EH (cell line): ENCODE measurements around the gene EXOC4.

Experiments used
- DNase-seq: peaks from one replicate; pipeline ENCODE4 v3.0.0-alpha.2; 2015; ENCODE audit warnings: low read depth

The EXOC4 gene

DNA sequence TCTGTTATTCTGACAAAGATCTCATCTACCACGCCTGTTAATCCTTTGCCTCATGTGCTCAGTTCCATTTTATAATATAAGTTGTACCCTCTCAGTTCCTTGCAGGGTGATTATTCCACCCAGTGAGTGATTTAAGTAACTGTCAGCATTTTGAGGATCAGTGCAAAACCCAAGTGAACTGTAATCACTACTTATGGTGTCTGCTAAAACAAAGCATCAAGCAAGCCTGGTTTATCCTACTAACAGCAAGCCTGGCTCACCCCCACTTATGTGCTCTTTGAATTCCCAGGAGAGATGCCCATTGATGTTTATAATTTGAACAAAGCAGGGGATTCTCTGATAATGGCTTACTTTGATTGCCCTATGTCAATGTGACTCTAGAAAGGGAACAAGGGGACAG lies 687.5 kb downstream of the EXOC4 start:
- DNase-seq, result no peak

DNA sequence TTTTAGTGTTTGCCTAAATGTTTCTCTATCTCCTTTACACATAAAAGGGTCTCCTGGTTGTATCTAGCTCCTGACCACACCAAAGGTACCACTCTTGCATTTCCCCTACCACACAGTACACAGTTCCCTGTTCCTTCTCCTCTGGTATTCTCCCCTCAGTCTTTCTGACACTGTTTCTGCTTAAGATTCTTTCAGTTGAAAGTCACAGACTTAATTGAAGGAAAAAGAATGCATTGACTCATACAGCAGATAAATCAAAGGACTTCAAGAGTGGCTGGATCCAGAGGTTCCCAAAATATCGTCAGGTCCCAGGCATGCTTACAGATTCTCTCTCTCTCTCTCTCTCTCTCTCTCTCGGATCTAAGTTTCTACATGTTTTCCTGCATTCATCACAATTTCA lies 688.6 kb downstream of the EXOC4 start:
- peak; percentile 85 for DNase-seq

DNA sequence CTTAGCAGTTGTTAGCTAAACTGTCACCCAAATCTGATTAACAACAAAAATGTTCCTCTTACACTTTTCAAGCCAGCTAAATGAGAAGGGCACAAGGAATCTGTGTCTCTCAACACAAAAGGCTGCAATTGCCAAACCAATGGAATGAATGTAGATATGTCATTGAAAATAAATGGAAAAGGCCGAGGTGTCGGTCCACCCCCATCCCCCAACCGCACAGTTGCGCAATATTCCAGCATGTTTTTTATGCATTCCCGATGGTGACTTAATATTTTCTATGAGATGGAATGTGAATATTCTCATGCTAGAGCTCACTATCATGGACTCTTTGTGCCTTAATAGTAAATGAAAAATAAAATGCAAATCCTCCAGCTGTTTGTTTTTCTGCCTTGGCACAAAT lies 692.6 kb downstream of the EXOC4 start:
- DNase-seq, result peak; percentile 10

DNA sequence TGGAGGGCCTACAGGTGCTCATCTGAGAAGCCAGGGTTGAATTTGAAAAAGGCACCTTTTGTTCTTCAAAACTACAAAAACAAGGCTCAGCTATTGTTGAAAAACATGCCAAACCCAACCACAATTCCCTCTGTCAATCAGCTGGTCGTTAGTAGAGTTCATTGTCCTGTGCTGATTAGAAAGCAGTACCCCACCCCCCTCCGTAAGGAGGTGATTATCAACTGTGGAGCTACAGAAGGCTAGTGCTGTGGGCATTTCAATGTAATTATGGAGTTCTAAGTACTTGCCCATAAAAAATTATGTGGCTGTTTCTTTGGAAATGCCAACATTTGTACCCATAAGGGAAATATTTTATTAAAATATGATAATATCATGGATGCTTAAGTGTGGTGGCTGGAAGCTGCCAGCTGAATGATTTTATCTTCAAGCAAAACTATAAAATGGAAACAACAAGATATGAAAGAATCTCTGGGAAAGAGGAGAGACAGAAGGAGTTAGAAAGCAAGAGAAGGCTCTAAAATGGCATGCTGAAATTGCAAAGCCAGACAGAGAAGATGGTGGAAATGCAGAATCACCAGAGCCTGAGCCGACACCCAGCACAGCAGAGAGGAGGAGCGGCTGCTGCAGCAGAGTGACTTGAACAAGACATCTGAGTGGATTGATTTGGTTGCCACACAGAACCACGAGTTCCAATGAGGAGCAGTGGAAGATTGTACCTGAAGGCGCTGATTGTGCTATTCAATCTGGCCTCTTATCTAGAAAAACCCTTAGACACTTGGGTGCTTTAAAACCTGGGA lies 694.8 kb downstream of the EXOC4 start:
- DNase-seq, result no peak

DNA sequence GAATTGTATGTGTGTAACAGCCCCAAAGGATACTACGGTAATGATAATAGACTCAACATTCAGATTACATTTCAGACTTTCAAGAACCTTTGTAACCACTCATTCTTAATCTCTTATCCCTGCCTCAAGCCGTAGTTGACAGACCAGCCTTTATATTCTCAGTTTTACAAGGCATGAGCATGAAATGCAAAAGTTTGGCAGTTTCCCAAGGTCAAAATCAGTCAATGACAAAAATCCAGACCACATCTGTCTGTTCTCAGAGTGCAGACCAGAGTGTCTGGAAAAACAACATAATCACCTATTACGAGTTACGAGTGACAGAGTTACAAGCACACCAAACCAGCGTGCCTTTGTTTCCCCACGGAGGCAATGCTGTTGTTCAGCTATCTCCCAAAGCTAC lies 695.7 kb downstream of the EXOC4 start:
- no peak for DNase-seq

DNA sequence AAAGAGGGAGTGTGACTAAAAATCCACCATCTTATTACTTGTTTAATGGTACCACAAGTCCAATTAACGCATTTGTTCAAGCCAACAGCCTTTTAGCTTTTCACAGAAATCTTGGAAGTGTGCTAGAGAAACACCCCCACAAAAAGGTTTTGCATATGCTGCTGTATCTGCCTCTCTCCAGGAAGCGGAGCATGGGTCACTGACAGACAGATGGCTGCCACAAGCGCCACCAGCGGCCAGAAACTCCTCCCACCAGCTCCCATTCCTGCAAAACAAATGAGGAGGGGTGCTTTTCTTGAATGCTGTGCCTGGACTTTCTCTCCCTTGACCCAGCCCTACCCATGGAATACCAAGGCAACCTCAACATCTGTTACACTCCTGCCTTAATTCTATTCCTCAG lies 698.0 kb downstream of the EXOC4 start:
- no peak for DNase-seq

DNA sequence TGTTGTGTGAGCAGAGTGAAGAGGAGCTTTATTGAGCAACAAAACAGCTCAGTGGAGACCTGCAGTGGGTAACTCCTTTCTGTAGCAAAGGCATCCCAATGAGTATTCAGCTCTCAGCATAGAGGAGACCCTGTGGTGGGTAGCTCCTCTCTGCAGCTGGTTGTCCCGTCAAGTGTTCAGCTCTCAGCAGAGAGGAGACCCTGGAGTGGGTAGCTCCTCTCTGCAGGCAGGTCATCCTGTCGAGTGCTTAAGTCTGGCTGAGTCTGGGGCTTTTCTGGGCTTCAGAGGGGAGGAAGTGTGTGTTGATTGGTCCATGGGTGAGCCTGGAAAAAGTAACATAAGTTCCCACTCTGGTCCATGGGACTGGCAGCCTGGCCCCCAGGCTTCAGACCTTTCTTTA lies 702.3 kb downstream of the EXOC4 start:
- DNase-seq, result no peak

DNA sequence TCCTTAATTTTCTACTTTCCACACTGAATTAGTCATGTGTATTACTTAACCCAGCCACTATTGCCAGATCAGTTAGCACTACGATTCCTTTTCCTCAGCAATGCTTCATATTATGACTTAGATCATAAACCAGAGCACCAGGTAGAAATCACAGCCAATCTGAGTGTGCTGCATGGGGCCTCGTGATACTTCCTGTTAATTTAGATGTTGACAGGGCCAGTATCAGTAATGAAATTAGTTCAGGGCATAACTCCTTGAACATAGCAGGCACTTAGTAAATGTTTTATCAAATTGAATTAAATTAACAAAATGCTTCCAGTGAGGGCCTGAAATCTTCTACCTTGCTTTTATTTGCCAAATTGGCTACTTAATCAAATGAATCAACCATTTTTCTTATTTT lies 705.0 kb downstream of the EXOC4 start:
- DNase-seq, result no peak

DNA sequence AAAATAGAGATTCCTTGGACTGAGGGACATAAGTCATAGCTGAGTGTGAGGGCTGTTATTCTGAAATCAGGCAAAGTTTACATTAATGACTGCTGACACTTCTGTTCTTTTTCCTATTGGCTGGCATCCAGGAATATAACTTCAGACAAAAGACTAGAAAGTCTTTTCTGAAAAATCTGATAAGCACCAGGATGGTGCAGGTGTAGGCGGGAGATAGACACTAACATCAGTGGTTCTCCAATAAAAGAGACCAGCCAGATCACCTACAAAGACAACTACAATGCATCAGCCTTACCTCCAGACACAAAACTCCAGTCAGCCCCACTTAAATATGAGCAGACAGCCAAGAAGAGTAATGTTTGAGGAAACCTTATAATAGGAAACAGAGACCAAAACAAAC lies 705.9 kb downstream of the EXOC4 start:
- DNase-seq, result no peak

DNA sequence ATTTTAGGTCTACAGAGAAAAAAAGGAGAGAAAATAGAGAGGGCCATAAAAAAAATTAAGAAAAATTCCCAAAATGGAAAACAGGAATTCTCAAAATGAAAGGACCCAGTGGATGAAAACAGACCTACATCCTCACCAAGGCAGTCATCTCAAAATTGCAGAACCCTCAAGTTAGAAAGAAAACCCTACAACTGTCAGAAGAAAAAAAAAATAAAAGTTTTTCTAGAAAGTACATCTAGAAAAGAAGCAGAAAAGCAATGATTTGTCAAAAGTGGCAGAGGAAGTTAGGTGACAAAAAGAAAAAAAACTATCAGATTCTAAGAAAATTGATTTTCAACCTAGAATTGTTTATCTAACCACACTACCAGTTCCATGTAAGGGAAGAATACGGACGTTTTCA lies 706.6 kb downstream of the EXOC4 start:
- DNase-seq, result no peak

DNA sequence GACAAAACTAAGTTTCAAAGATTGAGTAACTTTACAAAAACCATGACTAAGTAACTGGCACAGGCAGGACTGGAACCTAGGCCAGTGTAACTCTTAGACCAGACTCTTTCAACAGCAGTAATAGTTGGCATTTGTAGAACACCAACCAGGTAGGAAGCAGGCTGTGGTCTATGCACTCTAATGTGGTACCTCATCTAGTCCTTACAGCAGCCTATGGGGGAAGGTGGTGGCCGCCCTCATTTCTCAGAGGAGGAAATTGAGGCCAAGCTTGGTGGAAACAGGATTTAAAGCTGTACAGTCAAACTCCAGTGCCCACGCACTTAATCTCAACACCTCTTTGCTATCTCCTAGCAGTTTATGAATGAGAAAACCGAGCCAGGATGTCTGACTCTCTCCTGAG lies 708.8 kb downstream of the EXOC4 start:
- no peak for DNase-seq

DNA sequence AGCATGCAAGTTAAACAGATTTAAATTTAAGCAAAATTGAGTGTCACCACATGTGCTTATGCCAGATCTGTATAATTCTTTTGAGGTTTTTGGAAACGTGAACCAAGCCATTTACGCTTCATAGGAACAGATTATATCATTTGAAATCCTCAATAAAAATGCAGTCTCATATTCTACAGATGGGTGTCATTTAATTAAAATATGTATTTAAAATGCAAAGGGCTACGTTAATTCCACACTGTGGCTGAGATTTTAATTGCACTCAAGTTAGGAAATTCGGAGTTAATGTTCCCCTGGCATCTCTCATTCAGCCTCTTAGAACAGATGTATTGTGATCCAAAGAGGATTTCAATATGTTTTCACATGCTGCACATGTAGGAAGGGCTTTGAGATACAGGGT lies 709.8 kb downstream of the EXOC4 start:
- no peak for DNase-seq

DNA sequence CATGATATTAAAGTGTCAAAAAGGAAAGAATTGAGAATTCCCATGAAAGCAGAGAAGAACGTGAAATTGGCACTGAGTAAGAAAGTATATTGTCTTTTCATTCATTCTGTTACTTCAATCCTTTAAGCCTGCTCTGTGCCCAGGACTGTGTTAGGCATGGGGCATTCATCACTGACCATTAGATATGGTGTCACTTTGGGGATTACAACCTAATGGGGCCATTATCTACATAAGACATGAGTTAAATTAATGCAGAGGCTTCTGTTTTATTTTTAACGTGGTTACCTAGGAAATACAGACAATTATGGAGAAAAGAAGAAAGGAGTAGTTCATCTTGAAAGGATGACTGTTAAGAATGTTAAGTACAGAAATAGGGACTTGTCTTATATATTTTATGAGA lies 710.8 kb downstream of the EXOC4 start:
- no peak for DNase-seq

DNA sequence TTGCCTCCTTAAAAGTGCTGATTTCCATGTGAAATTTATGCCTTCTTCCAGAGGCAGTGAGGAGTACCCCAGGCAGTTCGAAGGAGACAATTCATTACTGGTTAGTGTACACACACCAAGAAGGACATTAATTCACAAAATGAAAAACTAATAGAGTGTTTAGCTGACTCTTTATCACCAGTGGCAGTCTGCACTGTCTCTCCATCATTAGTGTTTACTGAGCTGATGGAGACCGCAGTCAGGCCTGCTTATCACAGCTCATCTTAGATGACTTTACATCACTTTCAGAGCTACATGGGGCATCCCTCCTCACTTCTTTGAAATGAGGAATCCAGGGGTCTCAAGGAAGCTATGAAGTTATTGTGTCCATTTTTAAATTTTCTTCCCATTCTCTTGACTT lies 718.7 kb downstream of the EXOC4 start:
- no peak for DNase-seq

DNA sequence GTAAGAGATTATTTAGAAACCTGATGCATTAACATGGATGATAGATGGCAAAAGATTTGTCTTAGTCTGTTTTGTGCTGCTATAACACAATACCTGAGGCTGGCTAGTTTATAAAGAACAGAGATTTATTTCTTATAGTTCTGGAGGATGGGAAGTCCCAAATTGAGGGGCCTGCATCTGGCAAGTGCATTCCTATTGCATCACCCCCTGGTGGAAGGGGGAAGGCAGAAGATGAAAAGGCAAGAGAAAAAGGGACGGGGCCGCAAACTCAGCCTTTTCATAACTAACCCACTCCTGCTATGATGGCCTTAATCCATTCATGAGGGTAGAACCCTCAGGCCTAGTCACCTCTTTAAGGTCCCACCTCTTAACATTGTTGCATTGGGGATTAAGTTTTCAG lies 720.8 kb downstream of the EXOC4 start:
- DNase-seq, result no peak

DNA sequence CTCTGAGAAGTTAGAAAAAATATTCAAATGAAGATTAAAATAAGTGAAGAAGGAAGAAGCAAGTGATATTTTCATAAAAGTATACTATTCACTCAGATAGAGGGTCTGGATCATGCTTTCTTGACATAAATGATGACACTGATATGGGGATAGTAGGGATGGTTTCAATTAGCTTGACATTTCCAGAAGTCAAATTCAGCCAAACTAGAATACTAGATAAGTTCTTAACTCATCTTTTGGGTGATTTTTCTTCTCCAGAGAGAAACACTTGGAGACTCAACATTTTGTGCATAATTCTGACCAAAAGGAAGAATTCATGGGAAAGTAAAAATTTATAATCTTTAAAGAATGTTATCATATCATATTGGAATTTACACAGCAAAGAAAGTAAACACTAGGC lies 722.3 kb downstream of the EXOC4 start:
- DNase-seq, result peak; percentile 52

DNA sequence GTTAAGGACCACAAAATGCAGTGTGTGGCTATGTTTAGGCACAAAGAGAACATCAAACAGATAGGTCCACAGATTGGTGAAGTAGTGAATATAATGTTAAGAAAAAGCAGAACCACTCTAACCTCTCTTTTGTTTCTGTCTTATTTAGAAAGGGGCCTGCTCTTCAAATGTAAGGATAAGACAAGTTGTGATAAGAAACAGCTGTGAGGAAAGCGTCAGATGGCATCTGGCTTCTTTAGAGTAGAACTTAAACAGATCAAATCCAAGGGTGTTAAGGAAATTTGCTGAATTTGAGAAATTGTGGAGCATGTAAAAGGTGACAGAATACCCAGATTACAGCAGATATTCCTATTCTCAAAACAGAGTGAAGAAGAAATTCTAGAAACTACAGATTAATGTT lies 723.3 kb downstream of the EXOC4 start:
- DNase-seq, result no peak

DNA sequence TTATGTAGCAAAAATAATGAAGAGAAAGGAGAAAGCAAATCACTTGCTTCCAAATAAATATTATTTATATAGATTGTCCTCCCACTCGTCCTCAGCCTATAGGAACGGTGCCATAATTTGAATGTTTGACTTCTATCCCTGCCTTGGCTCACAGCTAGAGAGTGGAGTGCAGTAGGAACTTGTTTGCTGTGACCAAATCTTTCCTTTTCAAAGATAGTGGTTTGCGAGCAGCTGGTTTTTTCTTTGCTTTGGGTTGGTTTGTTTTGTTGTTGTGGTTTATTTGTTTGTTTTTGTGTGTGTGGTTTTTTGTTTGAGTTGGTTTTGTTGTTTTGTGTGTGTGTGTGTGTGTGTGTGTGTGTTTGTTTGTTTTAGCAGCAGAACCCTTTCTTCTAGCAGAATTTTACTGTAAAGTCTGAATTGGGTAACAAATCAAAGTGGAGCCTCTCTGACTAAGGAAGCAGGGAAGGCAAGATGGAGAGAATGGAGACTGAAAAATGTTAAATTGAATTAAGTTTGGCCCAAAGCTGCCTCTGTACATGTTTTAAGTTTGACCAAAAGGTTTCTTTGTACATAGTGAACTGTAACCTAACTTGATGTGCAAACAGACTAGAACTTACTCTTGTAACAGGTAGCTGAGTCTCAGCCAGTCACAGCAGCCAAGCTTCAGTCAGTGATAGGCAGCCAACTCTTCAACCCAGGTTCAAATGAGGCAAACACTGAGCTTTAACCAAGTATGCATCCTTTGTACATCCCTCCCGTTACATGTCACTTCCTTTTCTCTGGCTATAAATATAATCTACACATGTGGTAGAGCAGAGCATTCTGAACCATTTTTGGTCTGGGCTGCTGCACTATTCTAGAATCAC lies 724.8 kb downstream of the EXOC4 start:
- DNase-seq, result no peak

DNA sequence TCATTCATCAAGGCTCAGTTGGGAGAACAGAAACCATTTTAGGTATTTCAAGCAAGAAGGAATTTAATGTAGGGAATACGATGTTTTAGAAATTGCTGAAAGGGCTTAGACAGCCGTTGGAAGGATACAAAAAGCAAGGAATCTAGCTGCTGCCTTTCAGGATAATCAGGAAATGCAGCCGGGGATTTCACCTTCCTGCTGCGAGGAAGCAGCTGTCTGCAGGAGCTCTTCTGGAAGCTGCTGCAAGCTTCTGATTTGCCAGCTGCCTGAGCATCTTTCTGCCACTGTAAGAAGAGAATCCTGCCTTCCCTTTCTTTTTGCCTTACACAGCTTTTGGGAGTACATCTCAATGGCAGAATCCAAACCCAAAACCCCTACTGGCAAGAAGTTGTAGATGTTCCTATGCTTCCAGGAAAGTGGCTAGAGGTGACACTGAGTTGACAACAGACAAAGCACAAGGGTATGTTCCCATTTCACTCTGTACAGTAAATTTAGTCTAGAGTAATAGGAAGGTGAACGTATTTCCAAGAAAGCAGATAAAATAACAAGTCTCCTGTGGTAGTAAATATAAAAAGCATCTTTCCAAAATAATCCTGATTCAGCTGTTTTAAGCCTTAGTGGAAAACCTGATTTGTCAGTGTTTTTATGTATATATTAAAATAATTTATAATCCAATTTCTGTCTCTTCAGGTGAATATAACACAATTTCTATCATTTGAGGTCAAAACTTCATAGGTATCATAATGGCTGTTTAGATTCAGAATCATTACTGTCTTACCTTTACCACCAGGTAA lies 725.8 kb downstream of the EXOC4 start:
- no peak for DNase-seq

DNA sequence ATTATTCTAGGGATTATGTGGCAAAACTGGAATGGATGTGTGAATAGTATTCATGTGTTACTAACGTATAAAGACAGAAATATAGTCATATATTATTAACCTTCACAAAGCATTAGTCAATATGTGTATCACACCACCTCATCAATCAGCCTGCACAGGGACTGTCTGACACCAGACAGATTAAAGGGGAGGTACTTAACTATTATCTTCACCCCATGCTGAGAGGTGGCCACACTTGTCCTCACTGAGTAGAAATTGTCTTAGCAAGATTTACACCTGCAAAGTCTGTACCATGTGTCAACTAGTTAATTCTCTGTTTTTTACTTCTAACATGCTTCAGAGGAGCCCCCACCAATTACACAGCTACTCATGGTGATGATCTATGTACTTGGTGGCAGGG lies 727.9 kb downstream of the EXOC4 start:
- DNase-seq, result no peak

DNA sequence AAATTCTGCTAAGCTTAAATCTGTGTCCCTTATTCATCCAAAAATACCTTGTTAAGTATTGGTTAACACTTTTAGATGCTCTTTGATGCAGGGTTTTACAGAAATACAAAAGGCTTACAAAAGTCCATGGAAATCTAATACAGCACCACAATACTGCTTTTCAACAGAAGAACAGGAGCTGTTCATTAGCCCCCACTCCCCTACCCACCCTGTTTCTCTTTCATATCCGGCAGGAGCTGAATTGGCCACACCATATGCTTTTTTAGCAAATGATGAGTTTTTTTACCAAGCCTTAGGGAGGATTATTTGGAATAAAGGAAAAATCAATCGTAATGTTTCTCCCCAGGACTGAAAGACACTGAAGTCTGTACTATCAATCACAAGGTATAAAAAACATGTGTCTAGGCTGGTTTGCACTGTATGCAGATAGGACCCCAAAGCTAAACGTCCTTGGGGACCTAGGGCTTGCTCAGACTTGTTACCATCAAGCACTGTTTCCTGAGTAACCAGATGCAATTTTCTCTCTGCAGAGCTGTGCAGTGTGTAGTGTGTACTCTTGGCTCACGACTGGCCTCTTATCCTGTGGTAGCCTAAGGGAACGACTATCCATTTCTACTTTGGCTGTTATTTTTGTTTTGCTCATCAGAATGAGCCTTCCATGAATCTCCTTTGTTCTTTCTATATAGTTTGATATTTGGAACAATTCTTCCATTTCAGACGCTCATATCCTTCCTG lies 731.0 kb downstream of the EXOC4 start:
- DNase-seq, result no peak

DNA sequence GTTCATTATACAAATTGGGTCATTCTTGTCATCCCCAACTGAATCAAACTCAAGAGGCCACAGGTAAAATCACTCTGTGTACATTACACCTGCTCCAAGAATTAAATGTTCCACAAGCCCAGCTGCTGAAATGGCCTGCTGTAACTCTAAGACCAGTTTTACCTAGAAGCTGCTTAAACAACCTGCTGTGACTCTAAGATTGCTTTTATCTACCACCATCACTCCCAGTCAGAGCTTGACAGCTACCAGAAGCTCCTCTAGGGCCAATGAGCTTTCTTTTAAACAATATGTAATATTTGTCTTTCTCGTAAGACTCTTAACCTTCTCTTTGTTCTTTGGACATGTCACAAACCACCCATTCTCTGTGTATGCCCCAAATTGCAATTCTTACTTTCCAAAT lies 732.4 kb downstream of the EXOC4 start:
- DNase-seq, result no peak
